ENCODE measurements around the gene TDRD6. TPM values are rescaled to one million over a fixed set of nuclear protein-coding genes. Genes with fewer than 3 reads are reported as not detected.

The TDRD6 gene
- total RNA-seq (1 to 10 TPM in 1 of 5 donors, under 1 TPM in 1, not detected in 3; 0.89 to 1.5 TPM), polyA plus RNA-seq (under 1 TPM in 1 of 3 donors, not detected in 2; 0.48 TPM)
- long read RNA-seq, donor 1: 0 reads
- long read RNA-seq, donor 2: 0 reads
- long read RNA-seq, donor 3: 0 reads
- long read RNA-seq, donor 4: 0 reads
- long read RNA-seq, donor 5: 0 reads
- long read RNA-seq, donor 6: 0 reads
- long read RNA-seq, donor 7: 0 reads
- long read RNA-seq, donor 8: 0 reads
- long read RNA-seq, donor 9: 0 reads
- long read RNA-seq, donor 10: 0 reads

- no peaks in the 10 kb centered on the region for H3K4me1 ChIP-seq
- H3K9me3 ChIP-seq: peaks cover 0 to 6% (median 0%) of the 10 kb centered on the region in 4 donors
- intact Hi-C loops (cut with DNase I; ENCODE audit: low total_unique reads): no loop called here
- no peak within 1 kb of the TSS for H3K27ac ChIP-seq
- no peaks in the 10 kb centered on the region for H3K27me3 ChIP-seq
- H3K36me3 ChIP-seq: no peaks in the 10 kb centered on the region
- no peak within 1 kb of the TSS for H3K4me3 ChIP-seq
- DNase-seq: no peak
- 88 to 96% (median 90%) methylated on average over 17 to 41 of the region's 41 CpGs for WGBS, 5 donors
- TF ChIP-seq POLR2AphosphoS5 (IDR thresholded peaks at IDR 0.05) (no peak), CTCF (IDR thresholded peaks at IDR 0.05) (no peak), POLR2A (IDR thresholded peaks at IDR 0.05) (no peak), EP300 (IDR thresholded peaks at IDR 0.05) (no peak)
Observed at GRCh38 chr6:46687619-46688097, at the start of gene TDRD6. TSS of gene TDRD6 (plus strand) at chr6:46687885. CDS start at chr6:46688129, 244 bp downstream.

- peaks cover 0 to 10% (median 3%) of the 10 kb centered on the region in 4 donors for H3K4me1 ChIP-seq
- H3K27me3 ChIP-seq: no peaks in the 10 kb centered on the region
- H3K9me3 ChIP-seq: no peaks in the 10 kb centered on the region
- H3K27ac ChIP-seq: peak overlapping the region in 1 of 5 donors; percentile 12
- no peak for DNase-seq
- 85 to 93% (median 89%) methylated on average over 1 of the region's 1 CpG for WGBS, 5 donors
- no peaks in the 10 kb centered on the region for H3K36me3 ChIP-seq
- intact Hi-C loops (cut with DNase I; ENCODE audit: low total_unique reads): no loop called here
- TF ChIP-seq EP300 (IDR thresholded peaks at IDR 0.05): no peak
- H3K4me3 ChIP-seq: no peak overlapping the region
Observed at GRCh38 chr6:46637933-46638332, 49.8 kb upstream of the TDRD6 start.

- no peak for TF ChIP-seq EP300 (IDR thresholded peaks at IDR 0.05)
- no peak for TF ChIP-seq CTCF (IDR thresholded peaks at IDR 0.05)
- TF ChIP-seq POLR2AphosphoS5 (IDR thresholded peaks at IDR 0.05): no peak
- TF ChIP-seq POLR2A (IDR thresholded peaks at IDR 0.05): no peak
- no peak for DNase-seq
- intact Hi-C loops (cut with DNase I; ENCODE audit: low total_unique reads): no loop called here
- Histone ChIP-seq H3K4me3 (no peak overlapping the region), H3K27ac (no peak overlapping the region), H3K27me3 (no peaks in the 10 kb centered on the region), H3K4me1 (peaks cover 0 to 10% (median 3%) of the 10 kb centered on the region in 4 donors), H3K36me3 (no peaks in the 10 kb centered on the region), H3K9me3 (no peaks in the 10 kb centered on the region)
- 87 to 94% (median 89%) methylated on average over 2 of the region's 2 CpGs for WGBS, 5 donors
Observed at GRCh38 chr6:46638650-46639049, 49.0 kb upstream of the TDRD6 start.

- no peak overlapping the region for H3K4me3 ChIP-seq
- intact Hi-C loops (cut with DNase I; ENCODE audit: low total_unique reads): no loop called here
- no peak overlapping the region for H3K27ac ChIP-seq
- TF ChIP-seq POLR2AphosphoS5 (IDR thresholded peaks at IDR 0.05): no peak
- TF ChIP-seq CTCF (IDR thresholded peaks at IDR 0.05): no peak
- no peak for TF ChIP-seq POLR2A (IDR thresholded peaks at IDR 0.05)
- TF ChIP-seq EP300 (IDR thresholded peaks at IDR 0.05): no peak
- no peak for DNase-seq
- no peaks in the 10 kb centered on the region for H3K36me3 ChIP-seq
- no peaks in the 10 kb centered on the region for H3K27me3 ChIP-seq
- 87 to 89% (median 89%) methylated on average over 4 of the region's 4 CpGs for WGBS, 5 donors
- H3K4me1 ChIP-seq: no peaks in the 10 kb centered on the region
- no peaks in the 10 kb centered on the region for H3K9me3 ChIP-seq
Observed at GRCh38 chr6:46642928-46643751, 44.5 kb upstream of the TDRD6 start.
